ENCODE results near the gene ZNF410. TPM values are rescaled to one million over a fixed set of nuclear protein-coding genes. Genes with fewer than 3 reads are reported as not detected.
"Not testable (repeated sequence)": the region's sequence is repeated elsewhere in the genome, so short reads cannot be mapped to it uniquely, and the experiment has no call there.

ZNF410 gene
- total RNA-seq, 1 donor from 2014 or later, result 39.1 TPM

DNA sequence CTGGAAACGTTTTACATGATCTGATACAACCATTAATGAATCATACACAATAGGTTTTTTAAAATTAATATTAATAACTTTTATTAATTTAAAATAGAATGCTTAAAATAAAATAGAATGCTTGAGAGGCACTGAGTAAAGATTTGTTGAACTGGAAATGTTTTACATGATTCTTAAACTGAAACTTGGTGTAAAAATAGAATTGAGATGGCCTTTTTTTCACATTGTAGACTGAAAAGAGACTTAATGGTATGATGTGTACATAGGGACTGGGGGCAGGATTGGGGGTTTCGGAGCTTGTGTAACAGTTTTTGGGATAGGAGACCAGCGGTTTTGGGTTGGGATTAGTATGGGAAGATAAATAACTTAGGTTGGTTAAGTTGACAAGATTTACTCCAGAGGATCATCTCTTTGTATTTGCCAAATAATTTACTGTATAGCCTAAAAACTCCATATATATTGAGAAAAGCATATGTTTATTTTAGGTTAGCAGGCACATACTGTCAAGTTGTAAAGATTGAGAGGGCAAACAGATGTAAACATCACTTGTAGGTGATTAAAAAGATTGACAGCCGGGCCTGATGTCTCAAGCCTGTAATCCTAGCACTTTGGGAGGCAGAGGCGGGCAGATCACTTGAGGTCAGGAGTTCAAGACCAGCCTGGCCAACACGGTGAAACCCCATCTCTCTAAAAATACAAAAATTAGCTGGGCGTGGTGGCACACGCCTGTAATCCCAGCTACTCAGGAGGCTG is 2.0 kb upstream of the ZNF410 start:
- no peak for DNase-seq (ENCODE audit: low spot score)

DNA sequence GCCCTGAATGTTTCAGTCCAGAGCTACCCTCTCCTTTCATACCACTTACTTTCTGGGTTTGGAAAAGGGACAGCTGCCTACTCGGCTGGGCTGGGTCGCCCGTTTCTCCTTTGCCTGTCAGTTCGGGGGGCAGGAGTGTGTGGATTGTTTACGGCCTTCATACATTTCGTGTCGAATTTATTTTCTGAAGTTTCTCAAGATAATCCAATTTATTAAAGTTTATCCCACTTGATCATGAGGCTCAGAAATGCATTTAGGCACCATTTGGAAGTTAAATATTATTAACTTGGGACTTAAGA is 608 bp downstream of the ZNF410 start:
- DNase-seq (ENCODE audit: low spot score), result no peak

GRCh38 chr14:73887694-73888459 is 1.2 kb downstream of the ZNF410 start:
- no peak for DNase-seq (ENCODE audit: low spot score)

DNA sequence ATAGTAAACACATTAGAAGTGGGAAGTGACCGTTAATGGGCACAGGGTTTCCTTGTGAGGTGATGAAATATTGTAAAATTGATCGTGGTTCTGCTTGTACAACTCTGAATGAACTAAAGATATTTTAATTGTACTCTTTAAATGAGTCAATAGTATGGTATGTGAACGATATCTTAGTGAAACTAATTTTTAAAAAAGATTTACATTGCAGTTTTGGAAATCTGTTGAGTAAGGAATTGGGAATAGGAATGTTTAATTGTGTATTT is 1.7 kb downstream of the ZNF410 start:
- no peak for DNase-seq (ENCODE audit: low spot score)

GRCh38 chr14:73888971-73889370 is 2.3 kb downstream of the ZNF410 start:
- DNase-seq (ENCODE audit: low spot score), result no peak

DNA sequence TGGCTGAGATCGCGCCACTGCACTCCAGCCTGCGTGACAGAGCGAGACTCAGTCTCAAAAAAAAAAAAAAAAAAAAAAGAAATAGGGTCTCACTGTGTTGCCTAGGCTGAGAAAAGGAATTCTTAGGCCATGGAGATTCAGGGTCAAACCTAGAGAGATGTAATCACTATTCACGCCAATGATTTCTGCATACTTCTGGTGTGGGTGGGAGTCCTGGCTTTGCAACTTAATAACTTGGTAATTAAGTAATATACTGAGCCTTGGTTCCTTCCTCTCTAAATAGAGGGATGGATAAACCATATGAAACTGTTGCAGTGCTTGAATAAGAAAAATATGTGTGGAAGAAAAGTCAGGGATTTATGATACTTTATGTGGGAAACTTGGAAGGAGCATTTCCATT is 2.7 kb downstream of the ZNF410 start:
- DNase-seq (ENCODE audit: low spot score), result no peak

GRCh38 chr14:73894180-73894687 is 7.6 kb downstream of the ZNF410 start:
- DNase-seq (ENCODE audit: low spot score), result not testable (repeated sequence)

DNA sequence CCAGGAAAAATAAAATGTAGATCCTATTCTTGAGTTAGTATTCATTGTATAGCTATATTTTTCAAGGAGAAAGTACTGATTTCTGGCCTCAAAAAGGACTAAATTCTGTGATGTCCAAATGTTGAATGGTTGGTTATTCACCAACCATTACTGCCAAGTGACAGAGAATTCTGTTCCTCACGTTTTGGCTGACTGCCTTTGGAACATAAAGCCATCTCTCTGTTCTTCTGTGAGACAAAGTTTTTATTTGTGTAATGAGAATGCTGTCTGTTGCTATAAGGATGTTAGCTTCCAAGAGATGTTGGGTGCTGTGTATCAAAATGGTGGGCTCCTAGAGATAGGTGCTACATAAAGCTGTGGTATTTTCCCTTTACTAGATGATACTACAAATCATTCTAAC is 9.3 kb downstream of the ZNF410 start:
- no peak for DNase-seq (ENCODE audit: low spot score)

GRCh38 chr14:73896521-73896920 is 9.9 kb downstream of the ZNF410 start:
- no peak for DNase-seq (ENCODE audit: low spot score)

- DNase-seq (ENCODE audit: low spot score), result no peak
Measured at GRCh38 chr14:73903028-73903427, 16.4 kb downstream of the ZNF410 start.

- DNase-seq (ENCODE audit: low spot score), result no peak
Measured at GRCh38 chr14:73909681-73910080, 23.0 kb downstream of the ZNF410 start.

- no peak for DNase-seq (ENCODE audit: low spot score)
Measured at GRCh38 chr14:73913256-73913655, 26.6 kb downstream of the ZNF410 start.

DNA sequence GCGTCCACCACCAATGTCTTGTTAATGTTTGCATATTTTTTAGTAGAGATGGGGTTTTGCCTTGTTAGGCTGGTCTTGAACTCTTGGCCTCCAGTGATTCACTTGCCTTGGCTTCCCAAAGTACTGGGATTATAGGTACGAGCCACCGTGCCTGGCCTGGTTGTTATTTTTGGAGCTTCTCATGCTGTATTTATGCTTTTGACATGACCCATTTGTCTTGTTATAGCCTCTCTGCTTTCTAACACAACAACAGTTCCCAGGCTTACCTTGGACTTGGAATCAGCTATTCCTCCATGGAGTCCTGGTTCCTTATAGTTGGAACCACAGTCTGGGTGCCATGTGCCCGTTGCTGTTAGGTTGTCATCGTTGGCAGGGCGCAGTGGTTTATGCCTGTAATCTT is 29.7 kb downstream of the ZNF410 start:
- no peak for DNase-seq (ENCODE audit: low spot score)

GRCh38 chr14:73919457-73919856 is 32.8 kb downstream of the ZNF410 start:
- not testable (repeated sequence) for DNase-seq (ENCODE audit: low spot score)

- no peak for DNase-seq (ENCODE audit: low spot score)
Measured at GRCh38 chr14:73924337-73924736, 37.7 kb downstream of the ZNF410 start.

- no peak for DNase-seq (ENCODE audit: low spot score)
Measured at GRCh38 chr14:73935666-73936065, 49.0 kb downstream of the ZNF410 start.

GRCh38 chr14:73936548-73936947 is 49.9 kb downstream of the ZNF410 start:
- DNase-seq (ENCODE audit: low spot score), result no peak

DNA sequence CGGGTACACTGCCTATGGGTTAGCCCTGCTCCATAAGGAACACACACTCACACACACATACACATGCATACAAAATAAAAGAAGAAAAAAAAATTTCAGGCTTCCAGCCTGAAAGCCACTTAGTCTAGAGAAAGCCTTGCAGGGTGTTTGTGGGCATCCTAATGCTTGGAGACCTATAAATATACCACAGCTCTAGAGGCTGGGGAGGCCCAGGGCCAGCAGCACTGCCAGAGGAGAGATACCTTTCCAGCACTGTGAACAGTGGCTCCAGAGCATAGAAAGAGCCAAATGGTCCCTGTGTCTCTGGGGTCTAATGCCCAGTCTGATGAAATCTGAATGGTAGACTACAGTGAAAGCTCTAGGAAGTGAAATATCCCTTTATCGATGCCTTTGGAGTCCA is 50.4 kb downstream of the ZNF410 start:
- DNase-seq (ENCODE audit: low spot score), result no peak

DNA sequence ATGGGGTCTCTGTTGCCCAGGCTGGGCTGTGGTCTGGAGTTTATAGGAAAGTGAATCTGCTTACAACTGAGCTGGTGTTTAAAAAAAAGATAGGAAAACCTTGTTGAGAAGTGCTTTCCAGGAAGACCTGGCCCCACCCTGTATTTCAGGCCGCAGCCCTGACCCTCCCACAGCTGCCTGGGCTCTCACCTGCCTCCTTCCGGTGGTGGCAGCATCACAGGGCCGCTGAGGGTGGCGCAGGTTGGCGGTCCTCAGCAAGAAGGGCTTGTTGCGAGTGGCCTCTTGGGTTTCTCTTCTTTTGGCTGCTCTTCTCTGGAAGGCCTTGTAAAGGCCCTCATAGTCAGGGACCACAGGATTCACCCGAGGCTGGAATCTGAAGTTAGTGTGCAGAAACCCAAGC is 55.5 kb downstream of the ZNF410 start:
- DNase-seq (ENCODE audit: low spot score), result no peak

- DNase-seq (ENCODE audit: low spot score), result peak; percentile 55
Measured at GRCh38 chr14:73943083-73943482, 56.4 kb downstream of the ZNF410 start.

- DNase-seq (ENCODE audit: low spot score), result peak; percentile 12
Measured at GRCh38 chr14:73944432-73945158, 57.9 kb downstream of the ZNF410 start.

DNA sequence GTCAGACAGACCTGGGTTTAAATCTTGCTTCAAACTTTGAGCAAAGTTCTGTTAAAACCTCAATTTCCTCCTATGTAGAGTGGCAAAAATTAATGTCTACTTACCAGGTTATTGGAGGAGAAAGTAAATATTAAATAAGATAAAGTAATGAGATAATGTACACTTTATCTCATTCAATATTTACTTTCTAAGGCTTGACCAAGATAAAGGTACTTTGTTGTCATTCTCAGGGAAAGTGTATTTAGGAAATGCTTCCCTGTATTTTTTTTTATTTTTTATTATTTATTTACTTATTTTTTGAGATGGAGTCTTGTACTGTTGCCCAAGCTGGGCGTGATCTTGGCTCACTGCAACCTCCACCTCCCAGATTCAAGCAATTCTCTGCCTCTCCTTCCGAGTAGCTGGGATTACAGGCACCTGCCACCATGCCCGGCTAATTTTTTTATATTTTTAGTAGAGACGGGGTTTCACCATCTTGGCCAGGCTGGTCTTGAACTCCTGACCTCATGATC is 58.6 kb downstream of the ZNF410 start:
- DNase-seq (ENCODE audit: low spot score), result peak; percentile 33
